ENCODE results near the gene RGPD3. TPM values are rescaled to one million over a fixed set of nuclear protein-coding genes. Genes with fewer than 3 reads are reported as not detected.

The RGPD3 gene
- total RNA-seq: 0.19 and 0.85 TPM in 2 replicates

DNA sequence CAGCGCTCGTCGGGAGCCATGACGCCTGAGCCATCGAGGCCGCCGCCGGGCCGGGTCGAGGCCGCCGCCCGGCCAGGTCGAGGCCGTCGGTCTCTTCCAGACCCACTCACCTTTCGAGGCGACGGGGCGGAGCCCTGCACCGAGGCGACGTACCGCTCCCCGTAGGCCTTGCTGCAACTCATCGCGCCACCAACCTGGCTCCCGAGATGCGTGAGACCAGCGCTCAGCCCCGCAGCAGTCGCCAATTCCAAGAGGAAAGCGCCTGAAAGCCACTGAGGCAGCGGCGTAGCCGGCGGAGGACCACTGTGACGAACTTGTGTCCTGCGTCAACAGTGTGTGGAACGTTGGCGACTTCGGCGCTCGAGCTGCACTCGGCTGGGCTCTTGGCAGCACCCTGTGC is at the start of gene RGPD3:
Gene RGPD3 (minus strand): TSS at position 307 of the 400 bp plus-strand sequence. CDS start 125 bp downstream, at position 182.

DNA sequence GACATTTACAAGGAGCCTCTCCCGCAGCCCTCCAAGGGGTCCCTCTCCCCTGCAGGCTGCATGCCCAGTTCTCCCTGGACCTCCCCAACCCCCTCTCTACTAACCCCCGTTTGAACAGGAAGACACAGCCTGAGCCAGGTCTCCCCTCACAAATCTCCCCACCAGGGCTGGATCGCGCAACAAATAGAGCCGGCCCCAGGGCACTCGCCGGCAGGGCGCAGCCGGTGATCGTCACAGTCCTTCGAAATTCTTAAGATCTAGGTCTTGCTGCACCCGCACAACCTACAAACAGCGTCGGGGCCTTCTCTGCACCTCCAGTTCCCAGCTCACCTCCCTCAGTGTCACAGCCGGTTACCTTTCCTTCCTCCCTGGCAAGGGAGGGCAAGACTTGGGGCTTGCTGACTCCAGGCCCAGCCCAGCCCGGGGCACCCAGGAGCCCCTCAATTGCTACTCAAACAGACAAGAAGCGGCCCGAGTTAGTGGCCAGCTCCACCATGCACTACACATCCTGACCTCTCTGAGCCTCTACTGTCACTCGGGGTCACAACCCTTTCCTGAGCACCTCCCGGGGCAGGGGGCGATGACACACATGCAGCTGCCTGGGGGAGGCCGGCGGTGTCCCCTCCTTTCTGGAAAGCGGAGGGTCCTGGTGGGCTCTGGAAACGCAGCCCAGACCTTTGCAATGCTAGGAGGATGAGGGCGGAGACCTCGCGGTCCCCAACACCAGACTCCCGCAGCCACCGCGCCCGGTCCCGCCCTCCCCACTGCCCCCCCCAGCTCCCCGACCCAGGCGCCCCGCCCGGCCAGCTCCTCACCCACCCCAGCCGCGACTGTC is 18.6 kb upstream of the RGPD3 start, which contains the start of gene CD8B2:
Gene CD8B2 (plus strand): TSS at position 814 of the 835 bp plus-strand sequence. CDS start 63 bp downstream, outside the sequence.

Other genes with a start within 250 kb of the RGPD3 start
- not detected in 2 replicates for gene CD8B2, start 19.0 kb upstream of the RGPD3 start, total RNA-seq

All from regular cardiac myocyte (primary cell).